Measurements from ENCODE around the gene NUP98.

Gene NUP98

DNA sequence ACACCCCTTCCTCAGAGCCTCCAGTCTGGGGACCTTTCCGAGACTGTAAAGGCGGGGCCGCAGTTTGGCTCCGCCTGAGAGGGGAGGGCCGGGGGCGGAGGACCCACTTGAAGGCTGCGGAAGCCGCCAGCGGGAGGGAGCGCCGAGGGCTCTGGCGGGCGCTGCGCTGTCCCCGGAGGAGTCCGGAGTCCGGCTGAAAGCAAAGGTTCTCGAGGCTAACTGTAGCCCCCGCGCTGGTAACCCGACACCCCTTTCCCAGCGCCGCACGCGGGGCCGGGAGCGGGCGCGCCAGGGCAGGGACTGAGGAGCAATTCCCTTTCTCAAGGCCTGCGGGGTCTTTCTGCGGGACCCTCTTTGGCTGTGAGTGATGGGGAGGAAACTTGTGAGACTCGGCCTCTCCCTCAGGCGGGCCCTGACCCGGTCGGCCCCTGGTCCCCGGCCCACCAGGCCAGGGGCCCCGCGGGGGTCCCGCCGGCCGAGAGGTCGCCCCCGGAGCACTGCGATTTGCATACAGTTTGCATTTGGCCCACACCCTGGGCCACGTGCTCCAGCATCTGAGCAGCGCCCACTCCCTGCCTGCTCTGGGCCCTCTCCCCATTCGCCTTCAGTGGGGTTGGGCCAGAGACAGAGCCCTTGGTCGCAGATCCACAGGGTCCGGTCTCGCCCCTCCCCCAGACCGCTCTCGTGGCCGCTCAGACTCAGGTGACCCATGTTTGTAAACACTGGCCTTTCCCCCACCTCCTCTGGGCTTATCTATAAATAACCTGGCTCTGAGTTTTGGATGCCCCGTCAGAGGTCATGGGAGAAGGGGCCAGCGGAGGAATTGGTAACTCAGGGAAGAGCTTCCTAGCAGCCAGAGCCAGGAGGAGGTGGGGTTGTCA lies 155.0 kb downstream of the NUP98 start:
- H3K4me3 Mint-ChIP-seq, result peak overlapping the region; percentile 86 to 90 (median 90)

DNA sequence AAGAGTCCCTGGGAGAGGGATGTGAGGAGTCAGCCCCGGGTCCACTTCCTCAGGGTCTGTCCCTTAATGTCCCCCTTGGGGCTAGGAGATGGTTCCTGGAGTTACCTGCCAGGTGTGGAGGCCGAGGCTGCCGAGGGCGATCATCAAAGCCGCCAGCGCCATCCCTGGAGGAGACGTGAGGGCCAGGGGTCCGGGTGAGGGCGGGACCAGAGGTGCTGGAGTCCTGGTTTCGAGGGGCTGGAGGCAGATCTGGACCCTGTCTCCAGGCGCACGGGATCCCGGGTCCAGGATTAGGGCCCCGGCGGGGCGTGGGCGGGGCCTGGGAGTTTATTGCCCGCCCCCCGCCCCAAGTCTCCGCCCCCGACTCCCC lies 155.7 kb downstream of the NUP98 start, which contains the start of gene ART5:
Gene ART5, minus strand, starts transcription at position 292 of the 370 bp plus-strand sequence. Its CDS starts 130 bp downstream, at position 162.
- TF ChIP-seq, protein P1, sequence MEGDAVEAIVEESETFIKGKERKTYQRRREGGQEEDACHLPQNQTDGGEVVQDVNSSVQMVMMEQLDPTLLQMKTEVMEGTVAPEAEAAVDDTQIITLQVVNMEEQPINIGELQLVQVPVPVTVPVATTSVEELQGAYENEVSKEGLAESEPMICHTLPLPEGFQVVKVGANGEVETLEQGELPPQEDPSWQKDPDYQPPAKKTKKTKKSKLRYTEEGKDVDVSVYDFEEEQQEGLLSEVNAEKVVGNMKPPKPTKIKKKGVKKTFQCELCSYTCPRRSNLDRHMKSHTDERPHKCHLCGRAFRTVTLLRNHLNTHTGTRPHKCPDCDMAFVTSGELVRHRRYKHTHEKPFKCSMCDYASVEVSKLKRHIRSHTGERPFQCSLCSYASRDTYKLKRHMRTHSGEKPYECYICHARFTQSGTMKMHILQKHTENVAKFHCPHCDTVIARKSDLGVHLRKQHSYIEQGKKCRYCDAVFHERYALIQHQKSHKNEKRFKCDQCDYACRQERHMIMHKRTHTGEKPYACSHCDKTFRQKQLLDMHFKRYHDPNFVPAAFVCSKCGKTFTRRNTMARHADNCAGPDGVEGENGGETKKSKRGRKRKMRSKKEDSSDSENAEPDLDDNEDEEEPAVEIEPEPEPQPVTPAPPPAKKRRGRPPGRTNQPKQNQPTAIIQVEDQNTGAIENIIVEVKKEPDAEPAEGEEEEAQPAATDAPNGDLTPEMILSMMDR (IDR thresholded peaks at IDR 0.05; ENCODE audit: unreplicated experiment in 3 of 3), result no peak
- Mint-ChIP-seq H3K9me3 (peaks cover 6% of the 10 kb centered on the region), H3K27me3 (ENCODE audit: low read depth) (peaks cover 11% of the 10 kb centered on the region), H3K4me3 (peak within 1 kb of the TSS; percentile 87 to 90 (median 90)), H3K36me3 (ENCODE audit: low read depth) (no peaks in the 10 kb centered on the region), H3K27ac (peak within 1 kb of the TSS; percentile 4 to 93 (median 85)), H3K4me1 (peaks cover 14% of the 10 kb centered on the region)

More for the DNA sequence above, 155.0 kb downstream of the NUP98 start:
- H3K4me1 Mint-ChIP-seq, result peaks cover 14% of the 10 kb centered on the region
- no peaks in the 10 kb centered on the region for H3K36me3 Mint-ChIP-seq (ENCODE audit: low read depth)
- TF ChIP-seq, protein P1 (IDR thresholded peaks at IDR 0.05; ENCODE audit: unreplicated experiment in 3 of 3), result no peak
- peak overlapping the region; percentile 4 to 93 (median 85) for H3K27ac Mint-ChIP-seq
- H3K9me3 Mint-ChIP-seq, result peaks cover 6% of the 10 kb centered on the region
- H3K27me3 Mint-ChIP-seq (ENCODE audit: low read depth), result peaks cover 14% of the 10 kb centered on the region

DNA sequence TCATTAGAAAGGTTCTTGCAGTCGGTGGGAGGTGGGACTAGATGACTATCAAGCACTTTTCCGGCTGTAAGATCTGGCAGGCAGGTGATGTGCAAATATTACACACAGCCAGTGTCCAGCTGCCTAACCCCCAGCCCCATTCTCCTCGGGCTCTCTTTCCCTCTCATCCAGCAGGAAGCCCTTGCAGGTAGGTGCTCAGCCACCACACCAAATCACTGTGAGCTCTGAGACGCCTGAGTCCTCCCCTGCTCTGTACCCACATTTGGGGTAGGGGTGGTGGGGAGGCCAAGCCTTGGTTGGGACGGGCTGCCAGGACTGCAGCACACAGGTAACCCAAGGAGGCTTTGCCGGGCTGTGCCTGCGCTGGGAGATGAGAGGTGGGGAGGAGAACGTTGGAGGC lies 156.2 kb downstream of the NUP98 start:
- H3K4me3 Mint-ChIP-seq, result peak overlapping the region; percentile 83 to 90 (median 87)
- TF ChIP-seq, protein P1 (IDR thresholded peaks at IDR 0.05; ENCODE audit: unreplicated experiment in 3 of 3), result no peak
- H3K27ac Mint-ChIP-seq, result peak overlapping the region in 1 of 3 experiments; percentile 49
- H3K36me3 Mint-ChIP-seq (ENCODE audit: low read depth), result no peaks in the 10 kb centered on the region
- H3K9me3 Mint-ChIP-seq, result peaks cover 6% of the 10 kb centered on the region
- peaks cover 14% of the 10 kb centered on the region for H3K4me1 Mint-ChIP-seq
- peaks cover 8% of the 10 kb centered on the region for H3K27me3 Mint-ChIP-seq (ENCODE audit: low read depth)

DNA sequence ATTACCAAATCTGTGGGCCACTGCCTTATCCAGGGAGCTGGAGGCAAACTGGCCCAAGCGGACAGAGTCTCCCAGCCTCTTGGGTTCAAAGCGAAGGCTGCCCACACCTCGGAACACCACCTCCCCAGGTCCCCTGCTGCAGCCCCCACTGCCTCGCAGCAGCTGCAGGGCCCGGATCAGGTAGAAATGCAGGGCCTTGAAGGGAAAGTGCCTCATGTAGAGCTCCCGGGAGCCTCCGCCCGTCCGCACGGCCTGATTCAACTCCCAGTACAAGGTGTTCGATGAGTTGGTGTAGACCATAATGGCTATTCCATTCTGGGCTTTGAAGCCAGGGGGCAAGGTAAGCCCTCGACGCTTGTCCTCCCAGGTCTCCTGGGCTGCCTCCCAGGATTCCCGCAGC lies 157.5 kb downstream of the NUP98 start:
- peaks cover 11% of the 10 kb centered on the region for H3K4me1 Mint-ChIP-seq
- H3K4me3 Mint-ChIP-seq, result peak overlapping the region in 1 of 3 experiments; percentile 43
- no peaks in the 10 kb centered on the region for H3K27me3 Mint-ChIP-seq (ENCODE audit: low read depth)
- H3K36me3 Mint-ChIP-seq (ENCODE audit: low read depth), result no peaks in the 10 kb centered on the region
- peaks cover 6% of the 10 kb centered on the region for H3K9me3 Mint-ChIP-seq
- TF ChIP-seq, protein P1 (IDR thresholded peaks at IDR 0.05; ENCODE audit: unreplicated experiment in 3 of 3), result no peak
- no peak overlapping the region for H3K27ac Mint-ChIP-seq

DNA sequence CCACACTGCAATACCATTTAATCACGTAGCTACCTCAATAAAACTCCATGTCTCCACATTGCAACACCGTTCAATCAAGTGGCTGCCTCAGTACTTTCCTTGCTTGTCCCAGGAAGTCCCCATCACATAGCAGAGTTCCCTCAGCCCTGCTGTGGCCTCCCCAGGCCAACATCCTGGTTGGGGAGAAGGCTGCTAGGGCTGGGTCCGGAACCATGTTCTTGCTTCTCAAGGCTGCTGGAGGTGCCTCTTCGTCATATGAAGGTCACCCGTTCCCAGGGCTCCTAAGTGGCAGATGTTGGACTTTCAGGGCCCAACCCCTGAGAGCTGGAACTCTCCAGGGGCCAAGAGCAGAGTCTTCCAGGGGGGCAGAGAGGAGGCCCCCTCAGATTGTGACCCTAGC lies 158.8 kb downstream of the NUP98 start:
- TF ChIP-seq, protein P1 (IDR thresholded peaks at IDR 0.05; ENCODE audit: unreplicated experiment in 3 of 3), result no peak
- Mint-ChIP-seq H3K27ac (no peak overlapping the region), H3K4me3 (no peak overlapping the region), H3K4me1 (peaks cover 5% of the 10 kb centered on the region), H3K9me3 (no peaks in the 10 kb centered on the region), H3K36me3 (ENCODE audit: low read depth) (no peaks in the 10 kb centered on the region), H3K27me3 (ENCODE audit: low read depth) (no peaks in the 10 kb centered on the region)

Data from nephron (organoid).